COLO668 (cell line): ENCODE data around the gene NUAK2.
"Not testable (repeated sequence)": the region's sequence is repeated elsewhere in the genome, so short reads cannot be mapped to it uniquely, and the experiment has no call there.

Source experiments
- DNase-seq: peaks from one replicate; lab custom pipeline; 2025; ENCODE audit not compliant: unreplicated experiment; lab: John Stamatoyannopoulos, UW

Gene NUAK2

DNA sequence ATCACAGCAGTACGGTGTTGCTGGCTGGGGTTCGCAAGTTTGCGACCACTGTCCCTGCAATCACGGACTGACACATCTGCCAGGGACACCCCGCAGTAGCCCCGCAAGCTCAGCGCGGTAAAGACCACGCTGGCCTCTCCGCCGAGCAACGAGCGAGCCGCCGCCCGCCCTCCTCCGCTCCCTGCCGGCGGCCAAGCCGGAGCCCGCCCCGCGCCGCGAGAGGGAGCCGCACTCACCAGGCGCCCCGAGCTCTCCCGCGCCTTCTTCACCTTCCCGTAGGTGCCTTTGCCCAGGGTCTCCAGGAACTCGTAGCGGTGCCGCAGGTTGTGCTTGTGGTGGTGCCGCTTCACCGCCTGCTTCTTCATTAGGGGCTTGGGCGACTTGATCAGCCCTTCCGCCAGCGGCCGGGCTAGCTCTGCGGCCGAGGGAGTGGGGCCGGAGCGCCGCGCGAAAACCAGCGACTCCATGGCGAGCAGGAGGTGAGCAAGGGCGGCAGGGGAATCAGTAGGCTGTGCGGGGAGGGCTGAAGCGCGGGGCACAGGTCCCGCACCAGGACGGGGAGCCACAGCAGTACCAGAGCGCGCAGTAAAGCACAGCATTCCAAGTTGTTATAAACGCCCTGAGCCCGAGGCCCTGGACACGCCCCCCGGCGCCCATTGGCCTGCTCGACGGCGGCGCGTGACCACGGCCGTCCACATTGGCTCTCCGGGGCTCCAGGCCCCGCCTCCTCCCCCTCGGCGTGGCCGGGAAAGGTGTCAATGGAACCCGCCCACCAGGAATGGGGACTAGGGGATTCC, at the start of gene NUAK2:
NUAK2 (minus strand) TSS at position 584 of the 797 bp plus-strand sequence; CDS start at position 467, 117 bp downstream.
- peak; percentile 98 for DNase-seq

DNA sequence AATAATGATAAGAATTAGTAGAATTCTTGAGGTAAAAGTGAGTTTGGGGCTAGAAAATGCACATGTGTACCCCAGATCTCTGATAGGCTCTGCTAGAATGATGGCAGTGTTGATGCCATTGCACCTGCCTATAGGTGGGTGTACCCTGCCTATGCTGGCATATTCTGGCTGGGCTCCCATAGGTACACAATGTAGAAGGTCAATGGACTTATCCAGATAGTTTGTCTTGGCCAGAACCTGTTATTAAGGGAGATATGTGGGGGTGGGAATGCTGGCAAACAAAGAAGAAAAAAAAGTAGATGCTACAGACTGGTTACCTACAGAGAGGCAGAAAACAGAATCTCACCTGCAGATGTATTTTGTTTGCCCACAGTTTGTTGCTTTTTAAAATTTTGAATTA, 49.2 kb upstream of the NUAK2 start:
- no peak for DNase-seq

DNA sequence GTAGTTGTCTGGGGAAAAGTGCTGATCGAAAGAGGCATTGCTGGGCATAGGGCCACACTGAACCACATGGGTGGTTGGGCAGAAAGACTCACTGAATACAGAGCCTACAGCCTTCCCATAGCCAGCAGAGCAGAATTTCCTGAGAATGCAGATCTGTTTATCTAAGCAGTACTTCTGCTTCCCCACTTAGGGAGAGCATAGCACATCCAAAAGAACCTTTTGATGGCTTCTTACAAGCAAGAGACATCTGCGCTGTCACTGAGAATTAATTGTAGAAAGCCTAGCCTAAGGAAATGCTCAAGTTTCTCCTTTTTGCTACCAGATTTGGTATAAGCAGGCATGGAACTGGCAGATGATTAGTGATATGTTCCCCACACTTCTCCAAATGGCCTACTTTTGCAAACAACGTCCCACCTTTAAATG, 48.2 kb upstream of the NUAK2 start:
- no peak for DNase-seq

DNA sequence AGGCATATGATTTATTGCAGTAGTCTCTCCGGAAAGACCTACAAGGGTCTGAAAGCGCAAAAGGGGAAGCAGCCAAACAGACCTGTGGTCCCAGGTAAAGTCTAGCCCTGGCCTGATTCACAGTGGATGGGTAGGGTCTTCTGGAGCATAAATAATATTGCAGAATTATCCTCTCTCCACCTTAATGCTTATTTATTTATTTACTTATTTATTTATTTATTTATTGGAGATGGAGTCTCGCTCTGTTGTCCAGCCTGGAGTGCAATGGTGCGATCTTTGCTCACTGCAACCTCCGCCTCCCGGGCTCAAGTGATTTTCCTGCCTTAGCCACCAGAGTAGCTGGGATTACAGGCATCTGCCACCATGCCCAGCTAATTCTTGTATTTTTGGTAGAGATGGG, 46.9 kb upstream of the NUAK2 start:
- no peak for DNase-seq

DNA sequence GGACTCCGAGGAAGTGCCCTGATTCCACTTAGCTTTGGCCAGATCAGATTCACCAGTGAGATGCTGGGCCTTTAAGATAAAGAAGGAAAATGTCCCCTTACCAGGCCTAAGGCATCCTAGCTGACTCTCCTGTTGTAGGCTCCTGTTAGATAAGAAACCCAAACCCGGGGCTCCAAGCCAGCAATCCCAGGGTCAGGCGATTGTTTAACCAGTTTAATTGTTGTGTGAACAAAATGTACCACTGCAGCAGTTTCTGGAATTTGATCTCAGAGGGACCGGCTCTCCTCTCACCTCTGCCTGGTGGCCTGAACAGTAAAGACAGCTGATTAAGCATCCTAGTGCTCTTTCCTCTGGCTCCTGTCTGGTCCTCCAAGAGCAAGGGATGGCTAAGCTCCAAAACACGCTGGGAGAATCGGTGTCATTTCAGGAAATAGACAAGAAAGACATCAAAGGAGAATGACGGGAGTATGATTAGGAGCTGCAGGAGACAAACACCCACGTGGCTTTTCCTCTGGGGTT, 44.5 kb upstream of the NUAK2 start:
- DNase-seq = peak; percentile 35

DNA sequence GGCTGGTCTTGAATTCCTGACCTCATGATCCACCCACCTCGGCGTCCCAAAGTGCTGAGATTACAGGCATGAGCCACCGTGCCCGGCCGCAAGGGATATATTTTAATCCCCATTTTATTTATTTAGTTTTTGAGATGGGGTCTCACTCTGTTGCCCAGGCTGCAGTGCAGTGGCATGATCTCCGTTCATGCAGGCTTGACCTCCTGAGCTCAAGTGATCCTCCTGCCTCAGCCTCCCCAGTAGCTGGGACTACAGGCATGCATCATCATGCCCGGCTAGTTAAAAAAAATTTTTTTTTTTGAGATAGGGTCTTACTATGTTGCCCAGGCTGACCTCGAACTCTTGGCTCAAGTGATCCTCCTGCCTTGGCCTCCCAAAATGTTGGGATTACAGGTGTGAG, 43.5 kb upstream of the NUAK2 start:
- not testable (repeated sequence) for DNase-seq

DNA sequence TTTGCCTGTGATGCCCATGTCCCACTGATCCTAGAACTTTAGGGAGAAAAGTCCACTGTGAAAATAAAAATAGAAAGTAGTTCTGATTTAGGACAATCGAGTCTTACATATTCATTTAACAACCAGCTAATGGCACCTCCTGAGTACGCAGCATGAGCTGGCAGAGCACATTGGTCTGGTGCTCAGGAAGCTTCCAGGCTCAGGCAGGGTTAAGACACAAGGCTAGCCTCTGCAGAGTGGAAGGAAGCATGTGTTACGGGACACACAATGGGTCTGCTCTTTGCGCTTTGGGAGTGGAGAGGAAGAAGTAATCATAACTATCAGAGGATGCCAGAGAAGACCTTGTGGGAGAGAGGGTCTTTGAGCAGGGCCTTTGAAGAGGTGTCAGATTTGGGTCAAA, 39.3 kb upstream of the NUAK2 start:
- no peak for DNase-seq

DNA sequence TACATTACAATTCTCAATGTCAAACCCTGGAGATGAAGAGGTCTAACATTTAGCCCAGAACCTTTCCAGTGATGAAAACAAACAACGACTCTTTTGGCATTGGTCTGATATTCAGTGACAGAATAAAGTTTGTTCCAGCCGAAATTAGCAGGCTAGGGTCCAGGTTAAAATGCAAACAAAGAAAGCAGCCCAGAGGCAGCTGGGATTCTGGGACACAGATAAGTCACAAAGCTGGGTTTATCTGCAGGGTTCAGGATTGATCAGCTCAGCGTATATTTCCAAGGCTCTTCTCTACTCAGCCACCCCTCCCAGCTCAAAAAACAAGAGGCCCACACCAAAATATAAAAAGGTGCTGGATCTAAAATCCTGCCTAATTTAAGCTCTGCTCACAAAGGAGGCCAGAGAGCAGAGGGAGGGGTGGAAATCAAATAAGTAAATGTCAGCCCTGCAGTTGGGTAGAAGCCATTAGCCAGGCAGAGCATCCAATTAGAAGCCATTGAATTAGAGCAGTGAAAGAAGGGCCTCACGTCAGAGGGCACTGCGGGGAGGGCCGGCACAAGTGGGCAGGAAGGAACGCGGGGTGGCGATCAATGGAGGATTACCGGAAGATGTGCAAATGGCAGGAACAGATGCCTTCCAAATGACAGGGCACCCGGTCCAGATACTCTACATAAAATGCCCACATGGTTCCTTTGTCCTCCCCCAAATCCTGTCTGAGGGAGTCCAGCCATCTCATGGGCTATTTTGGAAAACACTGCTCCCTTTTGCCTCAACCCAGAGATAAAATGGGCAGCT, 38.4 kb upstream of the NUAK2 start:
- no peak for DNase-seq

DNA sequence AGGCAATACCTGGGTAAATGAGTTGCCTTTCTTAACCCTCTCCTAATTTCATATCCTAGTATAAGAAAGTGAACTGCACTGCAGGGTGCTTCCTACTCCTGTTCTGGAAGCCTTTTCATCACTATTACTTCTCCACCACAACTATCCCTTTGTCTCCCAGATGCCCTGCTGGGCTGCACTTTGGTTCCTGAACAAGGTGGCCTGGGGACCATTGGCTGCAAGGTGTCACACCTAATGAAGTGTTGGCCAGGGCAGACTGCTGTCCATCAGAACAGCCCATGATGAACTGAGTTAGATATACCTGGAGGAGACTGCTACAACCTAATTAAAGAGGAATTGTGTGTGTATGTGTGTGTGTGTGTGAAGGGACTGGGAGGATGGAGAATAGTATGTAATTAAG, 37.0 kb upstream of the NUAK2 start:
- no peak for DNase-seq

DNA sequence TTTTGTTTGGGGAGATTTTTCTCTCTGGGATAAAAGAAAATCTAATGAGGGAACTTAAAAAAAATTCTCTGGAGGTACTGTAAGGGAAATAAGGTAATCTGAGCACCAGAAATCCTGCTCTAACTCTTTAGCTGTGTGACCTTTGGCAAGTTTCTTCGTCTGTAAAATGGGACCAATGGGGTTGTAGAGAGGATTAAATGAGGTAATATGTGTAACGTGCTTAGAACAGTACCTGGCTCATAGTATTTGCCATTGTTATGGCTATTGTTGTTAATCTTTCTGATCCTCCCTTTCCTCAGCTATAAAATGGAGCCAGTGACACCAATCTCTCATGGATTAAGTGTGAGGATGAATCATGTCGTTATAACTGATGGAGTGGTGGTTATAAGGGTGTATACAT, 36.0 kb upstream of the NUAK2 start:
- no peak for DNase-seq

DNA sequence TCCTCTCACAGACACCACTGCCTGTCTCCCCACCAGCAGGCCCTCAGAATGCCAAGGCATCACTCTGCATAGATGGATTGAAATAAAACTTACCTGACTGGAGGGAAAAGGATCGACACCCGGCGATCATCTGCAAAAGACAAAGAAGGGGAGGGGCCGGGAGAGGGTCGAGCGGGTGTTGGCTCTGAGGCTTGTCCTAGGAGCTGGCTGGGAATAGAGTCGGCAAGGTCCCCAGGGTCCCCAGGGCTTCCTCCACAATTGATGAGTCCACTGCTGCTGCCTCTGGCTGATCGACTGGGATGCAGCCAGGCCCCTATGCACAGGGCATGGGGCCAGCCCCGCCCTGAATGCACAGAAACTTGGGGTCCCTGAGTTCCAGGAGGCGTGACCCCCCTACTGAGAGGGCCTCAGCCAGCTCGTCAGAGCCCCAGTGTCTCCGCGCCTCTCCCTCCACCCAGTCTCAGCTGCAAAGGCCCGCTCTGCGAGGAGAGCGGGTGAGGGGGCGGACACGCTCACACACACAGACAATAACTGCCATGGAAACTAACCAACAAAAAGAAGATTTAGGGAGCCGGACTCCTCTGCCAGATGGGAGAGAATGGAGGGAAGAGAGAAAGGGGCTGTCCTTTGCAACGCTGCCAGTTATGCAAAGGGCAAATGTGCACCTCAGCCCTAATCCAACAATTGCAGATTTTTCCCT, 35.0 kb upstream of the NUAK2 start, which contains the start of gene KLHDC8A:
KLHDC8A (minus strand) TSS at position 483 of the 700 bp plus-strand sequence. CDS start 13,318 bp downstream, outside the sequence.
- DNase-seq = no peak

DNA sequence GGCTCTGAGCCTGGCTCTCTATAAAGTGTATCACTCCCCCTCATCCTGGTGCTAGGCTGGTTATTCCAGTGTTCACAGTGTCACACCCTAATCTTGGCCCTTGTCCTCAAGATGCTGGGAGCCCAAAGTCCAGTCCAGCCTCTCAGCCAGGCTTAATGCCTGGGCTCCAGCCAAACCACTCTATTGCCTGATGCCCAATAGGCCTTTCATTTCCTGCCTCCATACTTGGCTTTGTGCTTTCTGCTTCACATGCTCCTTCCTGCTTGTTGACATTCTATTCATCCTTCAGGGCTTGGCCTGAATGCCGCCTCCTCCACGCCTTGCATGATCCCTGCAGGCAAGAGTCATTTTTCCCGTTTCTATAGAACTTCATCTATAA, 33.5 kb upstream of the NUAK2 start:
- no peak for DNase-seq

DNA sequence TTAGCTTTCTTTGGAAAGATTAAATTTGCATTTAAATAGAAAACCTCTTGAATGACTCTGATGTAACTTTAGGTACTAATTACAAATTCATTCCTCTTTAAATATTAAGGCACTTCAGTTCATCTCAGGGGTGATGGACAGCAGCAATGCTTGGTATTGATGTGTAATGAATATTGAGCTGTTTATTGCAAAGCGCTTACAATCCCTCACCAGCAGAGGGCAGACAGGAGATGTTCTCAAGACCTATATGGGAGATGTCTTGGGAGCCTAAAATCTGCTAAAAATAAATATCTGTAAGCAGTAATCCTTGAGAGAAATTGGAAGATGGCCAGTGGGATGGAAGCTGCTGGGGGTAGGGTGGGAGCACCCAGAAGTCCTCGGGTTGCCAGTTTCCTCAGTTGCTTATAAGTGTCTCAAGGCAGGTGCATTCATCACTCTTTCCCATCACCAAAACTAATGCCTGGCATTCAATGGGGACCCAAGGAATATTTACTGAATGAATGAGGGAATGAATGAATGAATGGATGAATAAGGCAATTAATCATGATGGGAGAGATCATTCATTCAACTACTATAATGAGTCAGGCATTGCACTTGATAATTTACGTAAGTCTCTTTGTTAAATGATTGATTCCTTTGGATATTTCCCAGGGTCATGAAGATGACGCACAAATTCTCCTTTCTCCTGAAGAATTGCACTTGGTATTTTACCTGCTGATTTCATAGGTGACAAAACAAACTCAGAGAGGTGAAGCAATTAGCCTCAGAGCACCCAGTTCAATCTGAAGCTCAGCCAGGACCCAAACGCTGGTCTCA, 32.9 kb upstream of the NUAK2 start:
- peak; percentile 58 for DNase-seq

DNA sequence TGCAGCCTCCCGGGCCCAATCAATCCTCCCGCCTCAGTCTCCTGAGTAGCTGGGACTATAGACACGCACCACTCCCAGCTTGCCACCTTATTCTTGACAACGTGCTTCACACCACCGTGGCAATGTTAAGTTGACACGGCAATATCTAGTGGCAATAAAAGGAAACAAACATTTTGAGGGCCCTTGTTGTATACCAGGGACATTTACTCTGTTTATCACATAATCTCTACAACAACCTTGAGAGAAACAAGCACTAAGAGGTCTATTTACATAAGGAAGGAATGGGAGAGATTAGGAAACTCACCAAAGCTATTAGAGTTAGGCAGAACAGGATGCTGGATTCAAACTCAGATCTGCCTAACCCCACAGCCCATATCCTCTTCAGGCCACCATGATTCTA, 32.1 kb upstream of the NUAK2 start:
- no peak for DNase-seq

DNA sequence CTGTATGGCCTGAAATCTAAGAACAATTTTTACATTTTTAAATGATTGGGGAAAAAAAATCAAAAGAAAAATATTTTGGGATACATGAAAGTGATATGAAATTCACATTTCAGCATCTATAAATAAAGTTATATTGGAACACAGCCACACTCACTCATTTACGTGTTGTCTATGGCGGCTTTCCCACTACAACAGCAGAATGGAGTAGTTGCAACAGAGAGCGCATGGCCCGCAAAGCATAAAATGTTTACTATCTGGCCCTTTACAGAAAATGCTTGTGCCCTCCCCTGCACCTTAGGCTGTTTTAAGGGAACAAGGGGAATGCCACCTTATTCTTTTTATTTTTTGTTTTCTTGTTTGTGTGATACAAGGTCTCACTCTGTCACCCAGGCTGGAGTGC, 31.6 kb upstream of the NUAK2 start:
- DNase-seq = no peak

DNA sequence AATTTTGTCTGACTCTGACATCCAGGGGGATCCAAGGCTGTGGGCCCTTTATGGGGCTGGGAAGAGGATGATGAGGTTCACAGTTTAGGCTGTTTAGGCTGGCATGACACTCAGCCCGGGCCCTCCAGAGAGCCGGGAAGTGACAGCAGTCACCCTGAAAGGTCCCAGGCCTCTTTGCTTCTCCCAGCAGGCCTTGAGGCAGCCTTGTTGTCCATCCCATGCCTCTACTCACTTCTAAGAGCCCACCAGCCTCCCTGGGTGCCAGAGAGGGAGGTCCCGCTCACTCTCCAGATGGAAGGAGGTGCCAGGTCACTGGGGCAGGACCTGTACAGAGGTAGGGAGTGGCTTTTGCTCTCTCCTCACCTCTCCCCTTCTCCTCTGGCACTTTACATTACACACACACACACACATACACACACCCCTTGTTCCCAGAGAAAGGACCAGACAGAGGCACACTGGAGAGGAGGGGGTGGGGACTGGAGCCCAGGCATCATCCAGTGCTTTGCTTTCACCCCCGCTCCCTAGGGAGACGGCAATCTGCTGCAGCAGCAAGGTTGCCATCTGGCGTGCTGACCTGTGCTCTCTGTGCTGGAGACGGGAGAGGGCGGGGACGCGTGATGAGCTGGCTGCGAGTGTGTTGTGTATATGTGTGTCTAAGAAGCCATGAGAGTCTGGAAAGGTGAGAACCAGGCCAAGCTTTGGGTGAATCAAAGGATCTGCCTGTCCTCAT, 30.6 kb upstream of the NUAK2 start:
- DNase-seq = peak; percentile 83

DNA sequence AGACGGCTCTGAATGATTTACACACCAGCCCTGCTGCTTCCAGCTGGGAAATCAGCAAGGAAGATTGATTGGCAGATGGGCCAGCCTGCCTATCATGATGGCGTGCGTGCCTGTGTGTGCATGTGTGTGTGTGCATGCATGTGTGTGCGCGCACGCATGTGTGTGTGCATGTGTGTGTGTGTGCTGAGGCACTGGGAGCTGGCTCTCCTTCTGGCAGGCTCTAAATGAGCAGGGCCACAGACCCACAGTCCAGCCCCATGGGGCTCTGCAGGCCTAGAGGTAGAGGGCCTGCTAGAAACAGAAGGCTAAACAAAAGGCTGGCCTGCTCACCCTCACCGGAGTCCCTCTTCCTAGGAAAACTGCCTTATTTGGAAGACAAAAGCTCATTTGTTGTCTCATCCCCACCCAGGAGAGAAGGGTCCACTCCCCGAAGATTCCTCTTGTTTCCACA, 29.2 kb upstream of the NUAK2 start:
- DNase-seq = no peak

DNA sequence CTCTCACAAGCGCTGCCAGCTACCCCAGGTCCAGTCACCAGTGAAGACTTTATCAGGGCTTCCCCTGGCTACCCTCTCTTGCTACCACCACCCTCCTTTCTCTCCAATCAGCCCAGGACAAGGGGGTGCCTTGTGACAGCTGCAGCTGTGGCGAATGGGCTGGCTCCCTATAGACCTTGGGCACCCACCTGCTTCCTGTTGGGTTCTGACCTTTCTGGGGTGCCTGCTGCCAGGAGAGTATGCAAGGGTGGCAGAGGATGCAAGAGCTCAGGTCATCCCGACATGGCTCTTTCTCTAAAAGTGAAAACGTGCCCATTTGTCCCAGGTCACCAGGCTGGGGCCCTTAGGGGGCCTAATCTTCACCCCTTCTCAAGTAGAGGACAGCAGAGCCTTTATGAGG, 28.6 kb upstream of the NUAK2 start:
- no peak for DNase-seq

DNA sequence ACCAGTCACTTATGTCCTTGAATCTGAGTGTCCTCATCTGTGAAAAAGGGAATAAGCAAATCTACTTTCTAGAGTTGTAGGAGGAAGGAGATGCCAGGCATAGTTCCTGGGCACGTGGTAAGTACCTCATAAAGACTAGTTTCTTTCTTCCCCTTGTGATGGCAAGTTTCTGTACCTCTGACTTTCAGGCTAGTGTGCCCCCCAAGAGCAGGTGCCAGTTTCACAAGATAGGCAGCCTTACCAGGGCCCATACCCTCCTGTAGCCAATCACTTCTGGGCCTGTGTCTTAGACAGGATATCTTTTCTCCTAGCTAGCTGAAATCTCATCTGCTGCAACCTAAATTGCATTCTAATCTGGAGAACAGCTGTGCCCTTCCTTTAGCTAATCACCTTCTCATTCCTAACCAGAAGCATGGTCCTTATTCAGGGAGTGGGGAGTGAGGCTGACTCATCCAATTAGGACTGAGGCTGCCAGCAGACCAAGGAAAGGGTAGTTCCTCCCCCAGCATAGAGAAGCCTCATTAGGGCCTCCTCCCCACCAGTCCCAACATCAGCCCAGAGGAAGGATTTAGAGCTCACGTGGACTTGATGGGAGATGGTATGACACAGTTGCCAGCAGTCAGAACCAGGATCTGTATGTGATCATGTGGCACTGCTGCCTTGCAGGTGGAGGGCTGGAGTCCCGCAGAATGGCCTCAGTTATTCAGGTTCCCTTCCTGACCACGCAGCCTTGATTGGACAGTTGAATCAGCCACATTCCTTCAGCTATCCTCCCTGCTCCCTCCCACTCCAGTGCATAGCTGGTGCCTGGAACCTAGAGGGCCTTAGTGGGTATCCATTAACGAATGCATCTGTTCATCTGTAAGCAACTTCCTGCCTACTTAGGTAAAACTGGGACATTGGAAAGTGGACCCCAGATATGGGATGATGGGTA, 27.3 kb upstream of the NUAK2 start:
- no peak for DNase-seq
